Central memory CD8-positive, alpha-beta T cell (primary cell): Measurements from ENCODE around the gene TMOD3.
"Not testable (repeated sequence)": the region's sequence is repeated elsewhere in the genome, so short reads cannot be mapped to it uniquely, and the experiment has no call there.

Source experiments
- ATAC-seq: fragments of 150-1000 bp; cut with Tn5 transposase; replicated peaks from 2 replicates; pipeline ENCODE4 v1.10.0; 2022; ENCODE audit warnings: mild to moderate bottlenecking, moderate FRiP score, moderate number of reproducible peaks; ENCODE audit not compliant: poor library complexity, severe bottlenecking; ENCODE audit errors: extremely low read depth
- DNase-seq, 2 donors: peaks; one replicate each; pipeline ENCODE4 v3.0.0; 2021; ENCODE audit warnings: low spot score in 2 of 2
- H3K27ac Mint-ChIP-seq: one replicate; pipeline ENCODE4 v1.8.0; 2022; ENCODE audit warnings: low read depth, mild to moderate bottlenecking, moderate library complexity, mixed read lengths
- H3K27me3 Mint-ChIP-seq: one replicate; pipeline ENCODE4 v1.8.0; 2022; ENCODE audit warnings: mixed read lengths
- H3K36me3 Mint-ChIP-seq: one replicate; pipeline ENCODE4 v1.8.0; 2022; ENCODE audit warnings: mild to moderate bottlenecking, moderate library complexity, mixed read lengths; ENCODE audit not compliant: insufficient read depth
- H3K4me1 Mint-ChIP-seq: one replicate; pipeline ENCODE4 v1.8.0; 2022; ENCODE audit warnings: mixed read lengths
- H3K4me3 Mint-ChIP-seq: one replicate; pipeline ENCODE4 v1.8.0; 2022; ENCODE audit warnings: mild to moderate bottlenecking, moderate library complexity, mixed read lengths
- H3K9me3 Mint-ChIP-seq: one replicate; pipeline ENCODE4 v1.8.0; 2022; ENCODE audit warnings: mixed read lengths

Gene TMOD3

DNA sequence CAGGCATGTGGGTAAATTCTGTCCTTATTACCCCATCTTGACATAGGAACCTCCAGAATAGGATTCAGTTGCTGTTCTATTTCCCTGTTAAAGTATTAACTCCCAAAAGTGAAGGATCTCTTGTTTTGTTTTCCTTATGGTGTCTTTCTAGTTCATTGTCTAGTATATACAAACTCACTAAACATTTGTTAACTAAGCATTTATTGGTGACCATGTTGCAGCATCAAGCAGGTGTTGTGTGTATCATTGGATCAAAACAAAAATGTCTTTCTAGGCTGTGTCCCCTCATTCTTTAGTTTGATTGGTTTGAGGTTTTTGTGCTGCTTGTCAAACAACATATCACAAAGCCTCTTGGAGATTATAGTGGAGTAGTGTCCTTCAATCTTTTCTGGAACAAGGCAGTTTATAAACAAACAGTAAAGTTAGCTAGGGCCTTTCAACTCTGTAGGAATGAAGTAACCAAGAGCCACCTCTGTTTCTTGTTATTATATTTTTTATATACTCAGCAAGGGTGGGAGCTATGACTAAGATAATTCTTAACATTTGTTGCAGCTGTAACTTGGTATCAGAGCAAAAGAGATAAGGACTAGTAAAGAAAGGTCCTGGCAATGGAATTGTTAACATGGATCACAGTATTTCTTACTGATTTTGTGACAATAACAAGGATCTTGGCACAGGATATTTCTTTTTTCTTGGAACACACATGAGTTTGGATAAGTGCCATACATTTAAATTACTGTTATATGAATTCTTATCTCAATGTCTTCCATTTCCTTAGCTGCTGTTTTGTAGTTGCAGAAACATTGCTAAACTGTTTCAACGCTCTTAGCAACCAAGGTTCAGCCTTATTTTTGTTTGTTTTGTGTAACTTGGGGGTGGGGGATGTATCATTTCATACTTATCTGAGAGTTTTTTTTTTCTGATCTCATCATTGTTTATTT, 49.3 kb downstream of the TMOD3 start:
- peak overlapping the region; percentile 68 for H3K27ac Mint-ChIP-seq
- H3K27me3 Mint-ChIP-seq: no peaks in the 10 kb centered on the region
- peaks cover 19% of the 10 kb centered on the region for H3K36me3 Mint-ChIP-seq
- H3K4me3 Mint-ChIP-seq: no peak overlapping the region
- H3K9me3 Mint-ChIP-seq: no peaks in the 10 kb centered on the region
- ATAC-seq: peak; percentile 36
- H3K4me1 Mint-ChIP-seq: peaks cover 22% of the 10 kb centered on the region
- no peak for DNase-seq

GRCh38 chr15:51879555-51879954, 50.1 kb downstream of the TMOD3 start:
- ATAC-seq (no peak), DNase-seq (no peak)
- Mint-ChIP-seq H3K9me3 (no peaks in the 10 kb centered on the region), H3K27ac (peak overlapping the region; percentile 68), H3K4me3 (no peak overlapping the region), H3K27me3 (no peaks in the 10 kb centered on the region), H3K4me1 (peaks cover 29% of the 10 kb centered on the region), H3K36me3 (peaks cover 20% of the 10 kb centered on the region)

GRCh38 chr15:51883271-51883837, 53.9 kb downstream of the TMOD3 start:
- Mint-ChIP-seq H3K4me1 (peaks cover 13% of the 10 kb centered on the region), H3K36me3 (peaks cover 11% of the 10 kb centered on the region), H3K27me3 (no peaks in the 10 kb centered on the region), H3K4me3 (no peak overlapping the region), H3K9me3 (no peaks in the 10 kb centered on the region), H3K27ac (peak overlapping the region; percentile 35)
- ATAC-seq (no peak), DNase-seq (no peak)

GRCh38 chr15:51884041-51884440, 54.6 kb downstream of the TMOD3 start:
- Mint-ChIP-seq H3K4me1 (peaks cover 15% of the 10 kb centered on the region), H3K36me3 (peaks cover 12% of the 10 kb centered on the region), H3K27me3 (no peaks in the 10 kb centered on the region), H3K27ac (peak overlapping the region; percentile 35), H3K9me3 (no peaks in the 10 kb centered on the region), H3K4me3 (no peak overlapping the region)
- ATAC-seq (no peak), DNase-seq (no peak)

DNA sequence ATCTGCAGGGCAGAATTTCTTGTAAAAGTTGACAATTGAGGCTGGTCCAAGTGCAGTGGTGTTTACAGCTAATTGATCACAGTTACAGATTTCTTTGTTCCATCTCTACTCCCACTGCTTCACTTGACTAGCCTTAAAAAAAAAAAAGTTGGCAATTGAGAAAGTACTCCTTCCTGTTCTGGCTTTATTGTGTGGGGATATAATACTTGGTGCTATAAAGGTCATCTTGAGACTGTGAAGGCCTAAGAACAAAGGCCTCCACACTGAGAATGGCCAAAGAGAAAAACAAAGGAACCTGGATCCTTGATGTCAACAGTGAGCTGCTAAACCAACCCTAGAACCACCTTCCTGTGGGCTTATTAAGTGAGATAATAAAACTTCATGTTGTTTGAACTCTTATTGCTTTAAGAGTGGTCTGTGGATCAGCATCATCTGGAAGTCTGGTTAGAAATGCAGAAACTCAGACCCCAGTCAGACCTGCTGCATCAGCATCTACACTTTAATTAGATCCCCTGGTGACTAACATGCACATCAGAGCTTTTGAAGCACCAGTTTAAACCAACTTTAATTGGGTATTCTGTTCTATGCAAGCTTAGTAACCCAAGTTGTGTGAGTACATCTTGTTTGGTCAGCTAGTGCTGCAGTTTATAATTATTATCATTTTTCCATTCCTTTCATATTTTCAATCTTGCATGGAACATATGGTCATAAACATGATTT, 55.2 kb downstream of the TMOD3 start:
- DNase-seq (no peak), ATAC-seq (no peak)
- Mint-ChIP-seq H3K36me3 (peaks cover 15% of the 10 kb centered on the region), H3K27me3 (no peaks in the 10 kb centered on the region), H3K27ac (no peak overlapping the region), H3K4me1 (peaks cover 15% of the 10 kb centered on the region), H3K9me3 (no peaks in the 10 kb centered on the region), H3K4me3 (no peak overlapping the region)

- not testable (repeated sequence) for H3K27me3 Mint-ChIP-seq, DNase-seq, H3K9me3 Mint-ChIP-seq, H3K27ac Mint-ChIP-seq, ATAC-seq, H3K4me3 Mint-ChIP-seq
- peaks cover 15% of the 10 kb centered on the region for H3K4me1 Mint-ChIP-seq
- H3K36me3 Mint-ChIP-seq: peaks cover 17% of the 10 kb centered on the region
Observed at GRCh38 chr15:51885758-51886157, 56.3 kb downstream of the TMOD3 start.

DNA sequence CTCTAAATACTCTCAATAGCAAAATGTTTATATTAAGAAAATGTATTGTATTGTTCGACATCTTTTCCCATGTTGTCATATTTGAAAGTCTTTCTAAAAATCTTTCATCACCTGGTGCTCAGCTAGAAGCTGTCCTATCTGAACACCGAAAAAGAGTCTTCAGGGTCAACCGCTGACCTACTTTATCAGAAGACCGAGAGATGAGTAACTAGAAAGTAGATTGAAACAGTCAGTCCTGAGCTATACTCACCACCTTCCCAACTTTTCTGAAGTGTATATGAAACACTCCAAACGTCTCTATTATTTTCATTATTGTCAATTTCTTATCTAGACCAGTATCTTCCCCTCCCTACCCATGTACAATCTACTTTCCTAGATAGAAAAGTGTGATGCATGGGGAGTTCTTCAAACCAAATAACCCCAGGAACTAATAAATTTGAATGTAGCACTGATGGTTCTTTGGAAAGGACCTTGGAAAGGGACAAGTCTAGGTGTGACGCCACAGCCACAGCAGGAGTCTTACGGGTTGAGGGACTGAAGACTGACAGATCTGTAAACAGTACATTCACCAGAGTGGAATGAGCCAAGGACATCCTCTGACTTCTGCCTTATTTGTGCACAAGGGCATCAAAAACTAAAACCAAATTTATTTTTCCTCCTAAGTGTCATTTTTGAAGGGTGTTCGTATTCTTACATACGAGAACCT, 58.6 kb downstream of the TMOD3 start:
- Mint-ChIP-seq H3K4me3 (no peak overlapping the region), H3K27ac (no peak overlapping the region), H3K36me3 (peaks cover 34% of the 10 kb centered on the region), H3K4me1 (peaks cover 15% of the 10 kb centered on the region), H3K27me3 (no peaks in the 10 kb centered on the region), H3K9me3 (no peaks in the 10 kb centered on the region)
- DNase-seq (no peak), ATAC-seq (no peak)

DNA sequence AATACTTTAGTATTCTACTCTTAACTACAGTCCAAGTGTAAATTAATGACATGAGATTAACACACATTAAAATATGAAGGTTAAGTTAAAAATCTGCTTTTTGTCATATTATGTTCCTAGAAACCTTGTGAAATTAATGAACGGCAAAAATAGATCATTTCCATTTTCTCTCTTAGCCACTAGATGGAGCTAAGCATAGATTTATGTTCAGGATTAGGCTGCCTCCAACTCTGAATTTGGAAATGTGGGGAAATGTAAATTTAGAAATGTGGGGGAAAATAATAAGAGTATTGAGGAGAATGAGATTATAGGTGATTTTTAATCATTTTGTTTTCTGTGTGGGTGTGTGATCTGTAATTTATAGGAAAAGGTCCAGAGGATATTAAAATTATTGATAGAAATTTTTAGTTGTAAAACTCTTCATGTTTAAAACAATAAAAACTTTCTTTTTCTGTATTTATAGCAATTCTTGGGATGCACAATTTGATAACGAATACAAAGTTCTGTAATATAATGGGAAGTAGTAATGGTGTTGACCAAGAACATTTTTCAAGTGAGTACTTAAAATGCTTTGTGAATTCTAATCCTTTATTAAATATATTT, 59.2 kb downstream of the TMOD3 start:
- H3K27me3 Mint-ChIP-seq: no peaks in the 10 kb centered on the region
- H3K4me1 Mint-ChIP-seq: peaks cover 14% of the 10 kb centered on the region
- H3K27ac Mint-ChIP-seq: no peak overlapping the region
- no peak overlapping the region for H3K4me3 Mint-ChIP-seq
- H3K9me3 Mint-ChIP-seq: no peaks in the 10 kb centered on the region
- DNase-seq (no peak), ATAC-seq (no peak)
- H3K36me3 Mint-ChIP-seq: peaks cover 39% of the 10 kb centered on the region

GRCh38 chr15:51889486-51889885, 60.0 kb downstream of the TMOD3 start:
- H3K9me3 Mint-ChIP-seq: no peaks in the 10 kb centered on the region
- peaks cover 8% of the 10 kb centered on the region for H3K4me1 Mint-ChIP-seq
- H3K36me3 Mint-ChIP-seq: peaks cover 39% of the 10 kb centered on the region
- no peak overlapping the region for H3K4me3 Mint-ChIP-seq
- H3K27ac Mint-ChIP-seq: no peak overlapping the region
- ATAC-seq (no peak), DNase-seq (no peak)
- no peaks in the 10 kb centered on the region for H3K27me3 Mint-ChIP-seq

DNA sequence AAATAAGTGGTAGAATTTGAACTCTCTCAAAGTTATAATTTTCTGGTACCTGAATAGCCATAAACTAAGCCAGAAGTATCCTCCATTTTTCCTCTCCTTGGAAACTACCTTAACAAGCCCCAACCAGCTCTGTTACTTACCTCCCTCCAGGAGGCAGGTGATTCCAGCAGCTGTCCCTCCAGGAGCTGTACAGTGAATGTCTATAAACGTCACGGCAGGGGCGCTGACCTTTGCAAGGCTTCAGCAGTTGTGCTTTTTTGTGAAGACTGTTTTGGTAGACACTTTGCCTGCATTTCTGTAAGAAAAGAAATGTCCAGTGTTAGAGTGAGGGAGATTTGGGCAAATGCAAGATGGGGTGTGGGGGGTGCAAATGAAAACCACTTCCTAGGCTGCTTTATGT, 75.0 kb downstream of the TMOD3 start:
- Mint-ChIP-seq H3K36me3 (peaks cover 49% of the 10 kb centered on the region), H3K9me3 (no peaks in the 10 kb centered on the region), H3K4me3 (no peak overlapping the region), H3K27me3 (no peaks in the 10 kb centered on the region), H3K4me1 (no peaks in the 10 kb centered on the region), H3K27ac (no peak overlapping the region)
- no peak for DNase-seq
- no peak for ATAC-seq

DNA sequence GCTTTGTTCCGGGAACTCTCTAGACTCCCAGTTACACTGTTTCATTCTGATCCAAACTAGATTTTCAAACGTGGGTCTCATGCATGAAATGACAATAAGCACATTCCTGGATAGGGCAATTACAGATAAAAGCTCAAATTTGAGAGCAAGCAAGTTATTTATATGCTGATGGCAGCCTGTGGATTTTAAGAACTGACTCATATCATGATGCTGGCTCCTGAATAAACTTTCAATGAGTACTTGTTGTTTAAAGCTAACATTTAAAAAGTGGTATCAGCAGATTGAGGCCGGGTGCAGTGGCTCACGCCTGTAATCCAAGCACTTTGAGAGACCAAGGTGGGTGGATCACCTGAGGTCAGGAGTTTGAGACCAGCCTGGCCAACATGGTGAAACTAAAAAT, 75.5 kb downstream of the TMOD3 start:
- no peaks in the 10 kb centered on the region for H3K4me1 Mint-ChIP-seq

More for the DNA sequence above, 75.5 kb downstream of the TMOD3 start:
- DNase-seq (no peak), ATAC-seq (no peak)
- H3K27ac Mint-ChIP-seq: no peak overlapping the region
- no peak overlapping the region for H3K4me3 Mint-ChIP-seq
- H3K27me3 Mint-ChIP-seq: no peaks in the 10 kb centered on the region
- no peaks in the 10 kb centered on the region for H3K9me3 Mint-ChIP-seq
- H3K36me3 Mint-ChIP-seq: peaks cover 47% of the 10 kb centered on the region
